ENCODE data around the gene TAF5L. TPM values are rescaled to one million over a fixed set of nuclear protein-coding genes. Genes with fewer than 3 reads are reported as not detected.
"Not testable (repeated sequence)": the region's sequence is repeated elsewhere in the genome, so short reads cannot be mapped to it uniquely, and the experiment has no call there.

TAF5L gene
- polyA plus RNA-seq, 1 donor = 17.5 TPM

- Histone ChIP-seq H3K27me3 (ENCODE audit: control insufficient read depth, insufficient read depth, low read length) (no peaks in the 10 kb centered on the region), H3K9me3 (ENCODE audit: control insufficient read depth, low read depth, low read length) (no peaks in the 10 kb centered on the region), H3K27ac (ENCODE audit: low read length) (no peak overlapping the region), H3K4me3 (ENCODE audit: low read length) (no peak overlapping the region), H3K4me1 (ENCODE audit: control insufficient read depth, insufficient read depth, low read length) (no peaks in the 10 kb centered on the region), H3K36me3 (ENCODE audit: control insufficient read depth, insufficient read depth, low read length) (no peaks in the 10 kb centered on the region)
- WGBS (ENCODE audit: insufficient coverage, low lambda C conversion rate) = no CpG with 5 or more reads among the region's 2 CpGs
- DNase-seq = peak in 1 of 2 donors; percentile 32
Observed at GRCh38 chr1:229570891-229571516, 54.9 kb downstream of the TAF5L start.

- Histone ChIP-seq H3K27me3 (ENCODE audit: control insufficient read depth, insufficient read depth, low read length) (no peaks in the 10 kb centered on the region), H3K9me3 (ENCODE audit: control insufficient read depth, low read depth, low read length) (no peaks in the 10 kb centered on the region), H3K27ac (ENCODE audit: low read length) (no peak overlapping the region), H3K36me3 (ENCODE audit: control insufficient read depth, insufficient read depth, low read length) (no peaks in the 10 kb centered on the region), H3K4me3 (ENCODE audit: low read length) (no peak overlapping the region), H3K4me1 (ENCODE audit: control insufficient read depth, insufficient read depth, low read length) (no peaks in the 10 kb centered on the region)
- WGBS (ENCODE audit: insufficient coverage, low lambda C conversion rate) = no CpG with 5 or more reads among the region's 20 CpGs
- no peak for DNase-seq
Observed at GRCh38 chr1:229570305-229570704, 55.6 kb downstream of the TAF5L start.

GRCh38 chr1:229567109-229567868 is 58.6 kb downstream of the TAF5L start:
- no peak overlapping the region for H3K4me3 ChIP-seq (ENCODE audit: low read length)
- no peak for DNase-seq
- no peaks in the 10 kb centered on the region for H3K9me3 ChIP-seq (ENCODE audit: control insufficient read depth, low read depth, low read length)
- H3K27me3 ChIP-seq (ENCODE audit: control insufficient read depth, insufficient read depth, low read length) = no peaks in the 10 kb centered on the region
- no peaks in the 10 kb centered on the region for H3K4me1 ChIP-seq (ENCODE audit: control insufficient read depth, insufficient read depth, low read length)
- H3K27ac ChIP-seq (ENCODE audit: low read length) = no peak overlapping the region
- no peaks in the 10 kb centered on the region for H3K36me3 ChIP-seq (ENCODE audit: control insufficient read depth, insufficient read depth, low read length)
- WGBS (ENCODE audit: insufficient coverage, low lambda C conversion rate) = 60% methylated on average over 1 of the region's 13 CpGs

- no peak for DNase-seq
- Histone ChIP-seq H3K4me3 (ENCODE audit: low read length) (no peak overlapping the region), H3K36me3 (ENCODE audit: control insufficient read depth, insufficient read depth, low read length) (no peaks in the 10 kb centered on the region), H3K4me1 (ENCODE audit: control insufficient read depth, insufficient read depth, low read length) (peaks cover 3% of the 10 kb centered on the region), H3K27me3 (ENCODE audit: control insufficient read depth, insufficient read depth, low read length) (no peaks in the 10 kb centered on the region), H3K27ac (ENCODE audit: low read length) (peak overlapping the region; percentile 28), H3K9me3 (ENCODE audit: control insufficient read depth, low read depth, low read length) (no peaks in the 10 kb centered on the region)
- 60% methylated on average over 1 of the region's 5 CpGs for WGBS (ENCODE audit: insufficient coverage, low lambda C conversion rate)
Observed at GRCh38 chr1:229563701-229564100, 62.2 kb downstream of the TAF5L start.

GRCh38 chr1:229563241-229563640 is 62.7 kb downstream of the TAF5L start:
- peak overlapping the region; percentile 28 for H3K27ac ChIP-seq (ENCODE audit: low read length)
- no peak overlapping the region for H3K4me3 ChIP-seq (ENCODE audit: low read length)
- H3K4me1 ChIP-seq (ENCODE audit: control insufficient read depth, insufficient read depth, low read length) = peaks cover 3% of the 10 kb centered on the region
- DNase-seq = no peak
- no peaks in the 10 kb centered on the region for H3K27me3 ChIP-seq (ENCODE audit: control insufficient read depth, insufficient read depth, low read length)
- H3K36me3 ChIP-seq (ENCODE audit: control insufficient read depth, insufficient read depth, low read length) = no peaks in the 10 kb centered on the region
- WGBS (ENCODE audit: insufficient coverage, low lambda C conversion rate) = no CpG with 5 or more reads among the region's 7 CpGs
- H3K9me3 ChIP-seq (ENCODE audit: control insufficient read depth, low read depth, low read length) = no peaks in the 10 kb centered on the region

- no peaks in the 10 kb centered on the region for H3K27me3 ChIP-seq (ENCODE audit: control insufficient read depth, insufficient read depth, low read length)
- H3K27ac ChIP-seq (ENCODE audit: low read length) = no peak overlapping the region
- no peaks in the 10 kb centered on the region for H3K36me3 ChIP-seq (ENCODE audit: control insufficient read depth, insufficient read depth, low read length)
- no peak overlapping the region for H3K4me3 ChIP-seq (ENCODE audit: low read length)
- DNase-seq = no peak
- WGBS (ENCODE audit: insufficient coverage, low lambda C conversion rate) = no CpG with 5 or more reads among the region's 3 CpGs
- H3K4me1 ChIP-seq (ENCODE audit: control insufficient read depth, insufficient read depth, low read length) = peaks cover 3% of the 10 kb centered on the region
- H3K9me3 ChIP-seq (ENCODE audit: control insufficient read depth, low read depth, low read length) = no peaks in the 10 kb centered on the region
Observed at GRCh38 chr1:229562686-229563085, 63.2 kb downstream of the TAF5L start.

- H3K9me3 ChIP-seq (ENCODE audit: control insufficient read depth, low read depth, low read length) = no peaks in the 10 kb centered on the region
- H3K27me3 ChIP-seq (ENCODE audit: control insufficient read depth, insufficient read depth, low read length) = no peaks in the 10 kb centered on the region
- no peak for DNase-seq
- no peak overlapping the region for H3K4me3 ChIP-seq (ENCODE audit: low read length)
- 83% methylated on average over 1 of the region's 5 CpGs for WGBS (ENCODE audit: insufficient coverage, low lambda C conversion rate)
- H3K4me1 ChIP-seq (ENCODE audit: control insufficient read depth, insufficient read depth, low read length) = peaks cover 5% of the 10 kb centered on the region
- no peaks in the 10 kb centered on the region for H3K36me3 ChIP-seq (ENCODE audit: control insufficient read depth, insufficient read depth, low read length)
- no peak overlapping the region for H3K27ac ChIP-seq (ENCODE audit: low read length)
Observed at GRCh38 chr1:229561141-229561540, 64.8 kb downstream of the TAF5L start.

- no CpG with 5 or more reads among the region's 15 CpGs for WGBS (ENCODE audit: insufficient coverage, low lambda C conversion rate)
- H3K4me1 ChIP-seq (ENCODE audit: control insufficient read depth, insufficient read depth, low read length); H3K27me3 ChIP-seq (ENCODE audit: control insufficient read depth, insufficient read depth, low read length); H3K36me3 ChIP-seq (ENCODE audit: control insufficient read depth, insufficient read depth, low read length); H3K27ac ChIP-seq (ENCODE audit: low read length); H3K9me3 ChIP-seq (ENCODE audit: control insufficient read depth, low read depth, low read length); H3K4me3 ChIP-seq (ENCODE audit: low read length); DNase-seq: not testable (repeated sequence)
Observed at GRCh38 chr1:229560124-229560523, 65.8 kb downstream of the TAF5L start.

- Histone ChIP-seq H3K4me3 (ENCODE audit: low read length) (peak overlapping the region; percentile 58), H3K27ac (ENCODE audit: low read length) (peak overlapping the region; percentile 67)
- WGBS (ENCODE audit: insufficient coverage, low lambda C conversion rate) = no CpG with 5 or more reads among the region's 20 CpGs
- DNase-seq; H3K27me3 ChIP-seq (ENCODE audit: control insufficient read depth, insufficient read depth, low read length); H3K4me1 ChIP-seq (ENCODE audit: control insufficient read depth, insufficient read depth, low read length); H3K9me3 ChIP-seq (ENCODE audit: control insufficient read depth, low read depth, low read length); H3K36me3 ChIP-seq (ENCODE audit: control insufficient read depth, insufficient read depth, low read length): not testable (repeated sequence)
Observed at GRCh38 chr1:229559336-229559801, 66.6 kb downstream of the TAF5L start.

- Histone ChIP-seq H3K27me3 (ENCODE audit: control insufficient read depth, insufficient read depth, low read length) (no peaks in the 10 kb centered on the region), H3K4me1 (ENCODE audit: control insufficient read depth, insufficient read depth, low read length) (peaks cover 5% of the 10 kb centered on the region), H3K9me3 (ENCODE audit: control insufficient read depth, low read depth, low read length) (no peaks in the 10 kb centered on the region), H3K4me3 (ENCODE audit: low read length) (peak within 1 kb of the TSS; percentile 76), H3K27ac (ENCODE audit: low read length) (peak within 1 kb of the TSS; percentile 80), H3K36me3 (ENCODE audit: control insufficient read depth, insufficient read depth, low read length) (peaks cover 5% of the 10 kb centered on the region)
- peak; percentile 99 for DNase-seq
- WGBS (ENCODE audit: insufficient coverage, low lambda C conversion rate) = no CpG with 5 or more reads among the region's 109 CpGs
Observed at GRCh38 chr1:229558460-229559335, 67.2 kb downstream of the TAF5L start, which contains the start of gene ABCB10. TSS of gene ABCB10 (minus strand) at chr1:229558707. CDS start at chr1:229558652, 55 bp downstream.

All from large intestine (tissue), 3 donors.